ACHN (cell line): ENCODE results near the gene ARHGAP22.

Source experiments
- DNase-seq: peaks from one replicate; pipeline ENCODE4 v3.0.0-alpha.2; 2015
- in situ Hi-C: cut with HindIII; loops from 2 replicates; pipeline ENCODE4 v1.10.0; 2017; ENCODE audit warnings: low sequenced_read_pairs, low pct_ligation_motif_present, low pct_unique_long_range_greater_than_20kb

ARHGAP22 gene

DNA sequence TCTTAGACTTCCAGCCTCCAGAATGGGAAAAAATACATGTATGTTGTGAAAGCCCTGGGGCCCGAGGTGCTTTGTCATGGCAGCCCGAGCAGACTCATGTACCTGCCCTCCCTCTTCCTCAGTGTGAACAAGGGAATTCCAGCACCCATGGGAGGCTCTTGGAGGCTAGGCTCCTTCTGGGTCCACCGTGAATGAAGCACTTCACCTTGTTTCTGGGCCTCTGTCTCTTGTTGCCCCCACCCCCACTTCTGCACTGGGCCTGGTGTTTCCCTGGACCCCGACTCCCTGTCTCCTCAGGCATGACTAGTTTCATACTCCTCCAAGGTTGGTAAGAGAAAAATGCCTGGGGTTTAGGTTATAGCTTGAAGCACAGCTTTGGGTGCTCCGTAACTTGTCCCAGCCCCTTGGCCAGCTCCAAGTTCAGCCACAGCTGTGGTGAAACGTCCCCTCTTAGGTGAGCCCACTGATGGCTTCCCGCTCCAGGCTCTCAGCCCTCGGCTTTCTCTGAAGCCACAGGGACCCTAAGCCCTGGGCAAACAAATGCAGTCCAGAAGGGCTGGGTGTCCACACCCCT, 30.2 kb upstream of the ARHGAP22 start:
- in situ Hi-C loops = no loop called here

DNA sequence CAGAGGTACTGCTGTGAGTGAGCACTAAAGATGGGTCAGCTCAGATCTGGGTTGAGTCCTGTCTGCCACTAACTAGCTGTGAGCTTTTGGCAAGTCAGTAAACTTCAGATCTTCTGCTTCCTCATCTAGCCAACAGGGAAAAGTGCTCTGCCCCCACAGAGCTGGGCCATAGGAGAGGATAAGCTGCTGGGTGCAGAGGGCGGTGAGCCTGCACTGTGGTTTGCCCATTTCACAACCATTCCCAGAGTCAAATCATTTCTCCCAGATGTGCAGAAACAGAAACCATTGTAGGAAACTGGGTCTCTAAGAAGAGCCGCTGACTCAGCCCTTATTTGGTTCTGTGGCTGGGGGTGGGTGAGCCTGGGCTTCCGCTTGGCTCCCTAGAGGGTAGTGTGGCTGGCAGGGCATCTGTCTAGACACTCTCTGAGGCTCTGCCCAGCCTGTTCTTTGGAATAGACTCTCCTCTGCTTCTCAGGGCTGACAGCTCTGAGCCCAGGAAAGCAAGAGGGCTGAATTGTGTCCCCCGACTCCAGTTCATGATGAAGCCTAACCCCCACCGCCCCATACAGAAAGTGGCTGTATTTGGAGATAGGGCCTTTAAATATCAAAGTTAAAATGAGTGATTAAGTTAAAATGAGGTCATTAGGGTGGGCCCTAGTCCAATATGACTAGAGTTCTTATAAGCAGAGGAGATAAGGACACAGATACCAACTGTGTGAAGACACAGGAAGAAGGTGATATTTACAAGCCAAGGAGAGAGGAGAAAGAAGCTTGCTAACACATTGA, 29.5 kb upstream of the ARHGAP22 start:
- DNase-seq = no peak
- in situ Hi-C loops = no loop called here

More for the DNA sequence above, 30.2 kb upstream of the ARHGAP22 start:
- DNase-seq = no peak

DNA sequence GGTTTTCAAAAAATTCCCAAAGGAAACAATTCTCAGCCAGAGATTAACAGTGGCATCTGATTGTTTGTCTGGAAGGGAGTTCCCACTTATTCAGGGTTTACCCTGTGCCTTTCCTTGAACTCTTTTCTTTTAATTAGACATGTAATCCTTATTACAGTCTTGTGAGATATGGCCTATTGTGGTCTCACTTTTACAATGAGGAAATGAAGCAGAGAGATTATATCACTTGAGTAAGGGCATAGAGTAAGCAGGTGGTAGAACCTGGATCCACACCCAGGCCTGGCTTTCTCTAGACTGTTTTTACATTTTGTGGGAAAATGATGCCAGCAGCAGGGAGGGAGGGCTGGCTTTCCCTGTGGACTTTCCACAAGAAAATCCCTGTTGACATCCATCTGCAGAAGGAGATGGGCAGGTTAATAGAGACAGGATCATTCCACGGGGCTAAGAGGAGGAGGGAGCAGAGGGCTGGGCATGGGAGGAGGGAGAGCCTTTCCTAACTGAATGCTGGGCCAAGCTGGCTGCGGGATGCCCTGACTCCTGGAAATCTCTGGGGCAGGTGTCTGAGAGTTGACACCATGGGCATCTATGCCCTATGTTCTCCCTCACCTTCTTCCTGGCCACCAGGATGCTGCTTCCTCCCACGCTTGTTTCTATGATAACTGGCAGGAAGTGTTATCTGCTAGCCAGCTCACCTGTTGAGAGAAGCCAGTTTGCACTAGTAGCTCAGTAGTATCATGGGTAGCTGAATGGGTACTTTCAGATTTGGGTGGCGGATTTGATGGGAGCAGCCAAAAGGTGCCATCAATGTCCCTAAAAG, 28.7 kb upstream of the ARHGAP22 start:
- in situ Hi-C loops = no loop called here
- DNase-seq = no peak

DNA sequence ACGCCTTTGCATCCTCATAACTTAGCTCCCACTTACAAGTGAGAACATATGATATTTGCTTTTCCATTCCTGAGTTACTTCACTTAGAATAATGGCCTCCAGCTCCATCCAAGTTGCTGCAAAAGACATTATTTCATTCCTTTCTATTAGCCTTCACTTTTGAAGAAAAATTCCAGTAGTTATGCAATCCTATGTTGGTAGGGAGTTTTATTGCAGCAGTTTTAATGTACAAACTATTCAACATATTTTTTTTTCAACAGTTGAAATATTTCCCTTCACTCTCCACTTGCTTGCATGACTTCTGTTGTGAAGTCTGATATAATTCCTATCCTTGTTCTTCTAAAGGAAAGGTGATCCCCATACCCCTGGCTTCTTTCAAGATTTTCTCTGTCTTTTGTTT, 27.3 kb upstream of the ARHGAP22 start:
- no peak for DNase-seq
- in situ Hi-C loops = no loop called here

DNA sequence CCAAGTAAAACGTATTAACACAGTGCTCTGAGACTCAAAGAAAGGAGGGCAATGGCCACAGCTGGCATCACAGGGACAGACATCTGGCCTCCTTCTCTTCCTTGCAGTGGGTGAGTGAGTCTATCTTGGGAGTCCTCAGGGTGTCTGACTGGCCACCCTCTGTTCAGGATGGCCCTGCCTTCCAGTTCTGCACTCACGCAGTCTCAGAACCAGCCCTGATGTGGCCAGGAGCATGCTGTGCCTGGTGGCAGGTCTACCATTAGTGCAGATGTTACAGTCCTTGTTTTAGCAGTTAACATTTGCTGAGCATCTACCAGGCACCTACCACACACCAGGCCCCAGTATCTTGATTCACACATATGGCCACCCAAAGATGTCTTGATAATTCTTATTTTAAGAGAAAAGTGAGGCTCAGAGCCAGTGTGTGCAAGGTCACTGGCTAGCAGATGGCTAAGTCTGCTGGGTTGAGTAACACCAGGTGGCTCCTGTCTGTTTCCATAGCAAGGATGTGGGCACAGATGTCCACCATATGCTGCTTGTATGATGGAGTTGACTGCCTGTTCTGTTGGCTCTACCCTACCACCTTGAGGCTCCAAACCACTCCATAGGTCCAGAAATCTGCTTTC, 23.2 kb upstream of the ARHGAP22 start:
- no peak for DNase-seq
- in situ Hi-C loops = no loop called here

DNA sequence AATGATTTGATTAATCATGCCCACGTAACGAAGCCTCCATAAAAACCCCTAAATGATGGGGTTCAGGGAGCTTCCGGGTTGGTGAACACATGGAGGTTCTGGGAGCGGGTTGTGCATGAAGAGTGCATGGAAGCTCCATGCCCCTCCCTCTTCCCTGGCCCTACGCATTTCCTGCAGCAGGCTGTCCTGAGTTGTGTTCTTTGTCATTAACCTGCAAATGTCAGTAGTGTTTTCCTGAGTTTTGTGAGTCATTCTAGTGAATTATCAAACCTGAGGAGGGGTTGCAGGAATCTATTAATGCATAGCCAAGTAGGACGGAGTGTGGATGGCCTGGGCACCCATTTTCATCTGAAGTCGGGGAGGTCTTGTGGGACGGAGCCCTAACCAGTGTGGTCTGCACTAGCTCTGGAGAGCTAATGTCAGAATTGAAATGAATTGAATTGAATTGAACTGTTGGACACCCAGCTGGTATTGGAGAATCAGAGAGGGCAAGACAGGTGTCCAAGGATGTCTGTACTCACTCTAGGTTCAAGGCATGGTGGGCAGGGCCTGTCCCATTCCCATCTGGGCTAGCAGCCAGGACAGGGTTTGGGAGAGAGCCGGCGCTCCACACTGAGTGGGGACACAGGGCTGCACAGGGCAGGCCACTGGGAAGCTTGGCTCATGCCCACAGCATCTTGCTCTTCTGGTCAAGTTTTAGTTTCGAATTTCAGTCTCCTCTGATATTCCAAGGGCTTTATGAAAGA, 22.3 kb upstream of the ARHGAP22 start:
- in situ Hi-C loops = no loop called here
- peak; percentile 47 for DNase-seq

DNA sequence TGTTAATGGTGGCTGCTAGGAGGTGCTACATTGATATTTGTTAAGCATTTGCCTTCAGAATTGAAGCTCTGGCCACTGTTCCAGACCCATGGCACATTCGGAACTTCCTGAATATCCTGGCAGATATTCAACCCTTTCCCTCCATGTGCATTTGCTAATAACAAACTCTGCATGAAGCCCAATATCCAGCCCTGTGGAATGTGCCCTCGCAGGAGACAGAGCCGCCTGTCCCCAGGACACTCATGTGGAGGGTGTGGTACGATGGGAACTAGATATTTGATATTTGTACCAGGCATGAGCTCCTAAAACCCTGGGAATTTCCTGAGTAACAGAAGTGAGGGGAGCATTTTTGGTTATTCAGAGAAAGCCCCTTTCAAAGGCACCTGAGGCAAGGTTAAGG, 21.6 kb upstream of the ARHGAP22 start:
- no peak for DNase-seq
- in situ Hi-C loops = no loop called here

DNA sequence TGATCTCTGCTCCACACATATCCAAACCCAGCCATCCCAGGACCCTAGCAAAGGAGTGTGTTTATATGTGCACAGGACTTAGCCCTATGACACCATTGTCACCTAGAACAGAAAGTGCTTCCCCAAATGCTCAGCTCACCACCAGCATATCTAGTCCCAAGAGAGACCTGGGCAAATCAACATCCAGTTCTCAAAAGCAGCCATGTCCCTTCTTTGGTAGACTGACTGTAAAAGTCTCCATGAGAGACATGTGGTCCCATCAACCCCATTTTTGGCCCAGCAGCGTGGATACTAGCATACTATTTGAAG, 20.9 kb upstream of the ARHGAP22 start:
- no peak for DNase-seq
- in situ Hi-C loops = no loop called here

DNA sequence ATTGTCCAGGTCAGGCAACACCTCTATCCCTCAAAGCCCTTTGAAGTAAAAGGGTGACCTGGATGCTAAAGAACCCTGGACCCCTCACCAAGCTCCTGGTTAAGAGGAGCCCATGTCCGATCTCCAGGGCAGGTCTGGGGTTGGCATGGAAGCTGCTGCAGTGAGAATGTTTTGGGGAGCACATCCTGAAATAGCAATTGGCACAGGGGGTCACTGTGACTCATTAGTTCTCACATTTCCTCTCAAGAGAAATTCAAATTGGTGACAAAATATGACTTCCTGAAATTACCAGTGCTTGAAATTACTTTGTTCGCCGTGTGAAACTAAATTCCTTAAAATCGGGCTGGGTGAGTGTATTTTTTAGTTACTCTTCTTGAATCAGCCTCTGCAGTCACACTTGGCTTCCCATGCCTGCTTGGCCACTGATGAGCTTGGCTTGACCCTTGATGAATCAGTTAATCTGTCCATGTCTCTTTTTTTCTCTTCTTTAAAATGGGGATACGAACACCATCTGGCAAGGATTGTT, 18.8 kb upstream of the ARHGAP22 start:
- in situ Hi-C loops = no loop called here
- peak; percentile 83 for DNase-seq

DNA sequence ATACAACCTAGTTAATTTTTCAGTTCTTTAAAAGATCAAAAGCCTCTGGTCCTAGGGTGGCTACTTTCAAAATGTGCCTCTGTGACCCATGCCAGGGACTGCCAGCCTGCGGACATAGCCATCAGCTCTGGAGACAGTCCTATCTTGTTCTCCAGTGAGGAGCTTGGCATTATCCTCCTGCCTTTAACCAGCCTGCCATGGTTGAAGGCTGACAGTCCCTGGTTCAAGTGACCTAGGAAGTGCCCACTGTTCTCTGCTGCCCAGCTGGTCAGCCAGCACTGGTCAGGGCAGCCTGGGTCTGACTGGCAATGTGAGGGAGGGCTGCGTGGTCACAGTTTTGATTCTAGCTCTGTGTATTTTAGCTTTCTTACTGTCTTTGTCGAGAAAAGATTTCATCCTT, 18.1 kb upstream of the ARHGAP22 start:
- in situ Hi-C loops = no loop called here
- DNase-seq = no peak

DNA sequence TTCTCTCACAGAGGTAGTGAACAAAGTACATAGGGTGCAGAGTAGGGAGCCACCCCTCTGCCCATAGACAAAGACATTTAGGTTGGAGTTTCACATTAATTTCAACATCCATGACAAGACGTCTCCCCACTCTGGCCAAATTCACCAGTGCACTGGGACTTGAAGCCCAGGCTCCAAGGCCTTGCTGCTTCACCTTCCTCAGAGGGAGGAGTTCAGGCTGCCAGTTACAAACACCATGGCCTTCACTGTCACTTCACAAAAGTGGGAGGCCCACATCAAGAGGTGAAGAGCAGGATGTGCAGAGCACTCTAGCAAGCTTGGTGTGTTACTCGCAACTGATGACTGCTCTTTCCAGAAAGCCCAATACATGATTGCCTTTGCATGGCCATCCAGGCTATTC, 15.8 kb upstream of the ARHGAP22 start:
- in situ Hi-C loops = no loop called here
- DNase-seq = no peak

DNA sequence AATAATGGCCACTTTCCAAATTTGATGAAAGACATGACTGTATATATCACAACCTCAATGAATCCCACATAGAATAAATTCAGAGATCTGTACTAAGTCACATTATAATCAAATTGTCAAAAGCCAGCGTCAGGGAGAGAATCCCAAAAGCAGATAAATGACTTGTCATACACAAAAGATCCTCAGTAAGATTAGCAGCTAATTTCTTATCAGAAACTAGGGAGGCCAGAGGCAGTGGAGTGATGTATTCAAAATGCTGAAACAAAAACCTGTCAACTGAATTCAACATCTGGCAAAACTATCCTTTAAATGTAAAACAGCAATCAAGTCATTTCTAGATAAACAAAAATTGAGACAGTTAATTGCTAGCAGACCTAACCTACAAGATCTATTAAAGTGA, 11.6 kb upstream of the ARHGAP22 start:
- in situ Hi-C loops = no loop called here
- no peak for DNase-seq

DNA sequence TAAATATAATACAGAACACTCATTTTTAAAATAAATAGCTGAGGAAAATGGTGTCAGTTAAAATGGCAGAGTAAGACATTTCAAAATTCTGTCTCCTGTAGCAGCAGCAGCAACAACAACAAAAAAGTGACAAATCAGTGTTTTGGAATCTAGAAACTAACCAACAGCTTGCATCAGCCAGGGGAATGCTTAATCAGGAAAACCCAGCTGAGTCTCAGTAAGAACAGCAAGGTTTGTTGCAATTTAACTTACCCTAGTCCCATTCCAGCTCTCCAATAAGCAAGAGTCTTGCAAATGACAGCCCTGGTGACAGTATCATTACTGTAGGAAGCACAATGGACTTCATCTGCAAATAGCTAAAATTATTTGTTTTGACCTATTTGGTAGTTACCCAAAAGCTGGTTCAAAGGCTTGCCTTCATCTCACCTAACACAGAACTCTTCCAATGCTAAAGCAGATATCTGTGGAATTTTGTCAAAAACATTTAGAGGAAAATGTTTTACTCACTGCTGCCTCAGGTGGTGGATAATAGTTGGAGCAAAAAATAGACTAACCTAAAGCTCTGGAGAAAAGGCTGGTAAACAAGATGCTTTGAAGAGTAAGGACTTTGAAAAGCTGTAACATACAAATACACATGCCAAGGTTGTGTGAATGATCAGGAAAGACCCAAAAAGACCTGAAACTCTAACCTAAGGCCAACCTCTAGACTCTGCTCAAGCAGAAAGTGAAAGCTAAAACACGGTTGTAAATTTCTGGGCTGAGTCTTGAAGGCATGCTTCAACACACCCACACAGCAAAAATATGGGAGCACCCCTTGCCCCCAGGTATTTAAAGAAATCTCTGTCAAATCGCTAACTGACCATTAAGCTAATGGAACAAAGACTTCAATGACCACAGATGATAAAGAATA, 9.9 kb upstream of the ARHGAP22 start:
- in situ Hi-C loops = no loop called here
- DNase-seq = peak; percentile 33

DNA sequence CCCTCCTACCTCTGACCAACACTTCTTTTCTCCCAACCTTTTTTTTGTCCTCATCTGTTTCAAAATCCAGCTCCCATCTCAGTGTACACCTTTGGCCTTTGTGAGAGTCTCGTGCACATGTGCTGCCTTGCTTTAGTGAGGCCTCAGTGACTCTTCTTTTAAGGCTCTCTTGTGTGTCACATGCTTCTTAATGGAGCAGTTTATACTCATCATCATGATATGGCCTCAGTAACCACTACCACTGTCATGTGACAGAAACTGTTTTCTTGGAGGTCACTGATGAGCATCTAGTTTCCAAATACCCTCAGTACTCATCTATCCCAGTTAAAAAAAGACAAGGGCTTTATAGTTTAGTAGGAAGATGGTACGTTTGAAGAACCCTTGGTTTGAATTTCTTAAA, 8.1 kb upstream of the ARHGAP22 start:
- no peak for DNase-seq
- in situ Hi-C loops = no loop called here

DNA sequence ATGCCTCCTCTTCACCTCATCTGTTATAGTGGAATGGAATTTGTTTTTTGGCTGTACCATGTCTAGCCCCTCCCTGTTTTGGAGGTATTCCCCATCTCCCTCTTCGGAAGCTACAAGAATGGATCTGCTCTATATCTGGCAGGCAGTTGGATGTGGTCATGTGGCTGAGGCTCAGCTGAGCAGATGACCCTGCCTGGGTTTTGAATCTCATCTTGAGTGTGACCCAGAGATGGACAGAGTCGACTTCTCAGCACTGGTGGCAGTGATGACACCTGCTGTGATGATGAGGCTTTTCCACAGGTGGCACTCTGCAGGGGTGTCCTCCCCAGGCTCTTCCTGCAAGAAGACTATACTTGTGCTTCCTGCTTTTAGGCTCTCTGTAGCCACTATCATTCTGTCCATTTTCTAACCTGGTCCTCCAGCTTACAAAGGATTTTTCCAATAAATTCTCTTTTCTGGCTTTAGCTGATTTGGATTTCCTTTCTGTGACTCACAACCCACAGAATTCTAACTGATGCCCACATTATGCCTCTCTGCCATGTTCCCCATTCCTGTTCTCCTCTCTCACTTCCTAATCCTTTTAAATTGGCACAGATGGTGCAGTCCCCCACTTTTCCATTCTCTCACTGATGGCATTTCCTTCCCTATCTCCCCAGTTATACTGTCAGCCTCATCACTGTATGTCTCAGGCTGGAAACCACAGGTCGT, 7.5 kb upstream of the ARHGAP22 start:
- in situ Hi-C loops = no loop called here
- peak; percentile 30 for DNase-seq

DNA sequence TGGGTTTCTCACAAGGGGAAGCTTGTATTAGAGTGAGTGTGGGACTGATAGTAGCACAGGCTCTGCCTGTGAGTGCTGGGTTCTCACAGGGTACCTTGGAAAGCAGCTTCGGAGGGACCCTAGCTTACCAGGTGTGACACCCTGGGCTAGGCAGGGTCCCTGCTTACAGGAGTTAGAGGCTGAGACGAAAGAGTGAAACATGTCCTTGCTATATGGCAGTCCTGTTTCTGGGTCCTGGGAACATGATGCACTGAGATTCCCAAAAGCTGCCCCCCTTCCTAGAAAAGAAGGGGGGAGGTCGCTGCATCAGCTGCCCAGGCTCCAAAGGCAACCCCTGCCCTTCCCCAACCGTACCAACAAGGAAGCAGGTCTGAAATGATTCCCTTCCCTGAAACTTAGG, 6.3 kb upstream of the ARHGAP22 start:
- in situ Hi-C loops = no loop called here
- DNase-seq = no peak

DNA sequence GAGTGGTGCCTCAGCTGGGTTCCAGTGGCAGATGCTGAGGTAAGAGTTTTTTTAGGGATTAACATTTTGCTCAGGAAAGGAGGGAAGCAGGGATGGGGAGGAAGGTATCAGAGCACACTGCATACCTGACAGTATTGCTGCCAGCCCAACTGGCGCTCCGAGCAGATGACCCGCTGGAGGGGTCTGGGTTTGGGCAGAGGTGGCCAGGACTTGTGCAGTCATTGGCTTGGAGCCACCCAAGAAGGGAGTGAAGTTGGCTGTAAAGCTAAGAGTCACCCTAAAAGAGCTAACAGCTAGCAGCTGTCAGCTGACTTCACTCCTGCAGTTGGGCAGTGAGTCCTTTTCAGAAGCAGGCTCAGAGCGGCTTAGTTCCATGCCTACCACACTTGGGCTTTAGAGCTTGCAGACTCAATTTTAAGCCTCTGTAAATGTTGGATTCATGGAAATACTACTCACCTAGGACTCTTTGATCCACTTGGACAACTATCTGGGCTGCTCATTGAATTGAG, 5.8 kb upstream of the ARHGAP22 start:
- DNase-seq = no peak
- in situ Hi-C loops = no loop called here
